ENCODE results near the gene ADIRF.

Gene ADIRF

GRCh38 chr10:86962136-86962980 lies 5.9 kb upstream of the ADIRF start:
- Histone ChIP-seq H3K4me1 (ENCODE audit: control insufficient read depth, low read length) (peaks cover 3% of the 10 kb centered on the region; the same call in 1 of the 2 replicates), H3K27ac (ENCODE audit: low read depth, low read length) (no peak overlapping the region), H4K20me1 (ENCODE audit: control insufficient read depth, insufficient read depth, low read depth, low read length) (no peaks in the 10 kb centered on the region)

GRCh38 chr10:86962981-86963310 lies 5.3 kb upstream of the ADIRF start:
- no peaks in the 10 kb centered on the region for H4K20me1 ChIP-seq (ENCODE audit: control insufficient read depth, insufficient read depth, low read depth, low read length)
- no peaks in the 10 kb centered on the region for H3K9me2 ChIP-seq (replicated peaks; ENCODE audit: control insufficient read depth, low read length)
- H3K4me1 ChIP-seq (ENCODE audit: control insufficient read depth, low read length), result peaks cover 3% of the 10 kb centered on the region; the same call in 1 of the 2 replicates
- no peak overlapping the region for H3K4me3 ChIP-seq (ENCODE audit: low read length)
- no peak overlapping the region for H3K4me2 ChIP-seq (ENCODE audit: low read length)
- H3K27ac ChIP-seq (ENCODE audit: low read depth, low read length), result no peak overlapping the region
- no peaks in the 10 kb centered on the region for H3K27me3 ChIP-seq (ENCODE audit: control insufficient read depth, low read length)
- H3K36me3 ChIP-seq (ENCODE audit: control insufficient read depth, low read length), result no peaks in the 10 kb centered on the region
- H3F3A ChIP-seq (ENCODE audit: control insufficient read depth, insufficient read depth), result no peaks in the 10 kb centered on the region
- H3K9me3 ChIP-seq (ENCODE audit: control insufficient read depth, insufficient read depth, low read length), result no peaks in the 10 kb centered on the region
- H3K79me2 ChIP-seq (ENCODE audit: control insufficient read depth, low read length), result no peaks in the 10 kb centered on the region
- TF ChIP-seq CTCF (IDR thresholded peaks at IDR 0.05; ENCODE audit: low read depth, low read length, poor library complexity, severe bottlenecking) (no peak), EZH2phosphoT487 (IDR thresholded peaks at IDR 0.05; ENCODE audit: borderline replicate concordance, low read length) (no peak)

More at GRCh38 chr10:86962136-86962980, 5.9 kb upstream of the ADIRF start:
- Histone ChIP-seq H3K9me3 (ENCODE audit: control insufficient read depth, insufficient read depth, low read length) (no peaks in the 10 kb centered on the region), H3K4me3 (ENCODE audit: low read length) (no peak overlapping the region), H3K79me2 (ENCODE audit: control insufficient read depth, low read length) (no peaks in the 10 kb centered on the region), H3K4me2 (ENCODE audit: low read length) (no peak overlapping the region), H3K36me3 (ENCODE audit: control insufficient read depth, low read length) (no peaks in the 10 kb centered on the region), H3F3A (ENCODE audit: control insufficient read depth, insufficient read depth) (no peaks in the 10 kb centered on the region), H3K9me2 (replicated peaks; ENCODE audit: control insufficient read depth, low read length) (no peaks in the 10 kb centered on the region), H3K27me3 (ENCODE audit: control insufficient read depth, low read length) (no peaks in the 10 kb centered on the region)
- no peak for TF ChIP-seq EZH2phosphoT487 (IDR thresholded peaks at IDR 0.05; ENCODE audit: borderline replicate concordance, low read length)
- no peak for TF ChIP-seq CTCF (IDR thresholded peaks at IDR 0.05; ENCODE audit: low read depth, low read length, poor library complexity, severe bottlenecking)

GRCh38 chr10:86963341-86963919 lies 4.9 kb upstream of the ADIRF start:
- Histone ChIP-seq H3K4me3 (ENCODE audit: low read length) (no peak overlapping the region), H3K36me3 (ENCODE audit: control insufficient read depth, low read length) (no peaks in the 10 kb centered on the region), H3K9me2 (replicated peaks; ENCODE audit: control insufficient read depth, low read length) (no peaks in the 10 kb centered on the region), H3K4me2 (ENCODE audit: low read length) (no peak overlapping the region), H3F3A (ENCODE audit: control insufficient read depth, insufficient read depth) (no peaks in the 10 kb centered on the region), H4K20me1 (ENCODE audit: control insufficient read depth, insufficient read depth, low read depth, low read length) (no peaks in the 10 kb centered on the region), H3K9me3 (ENCODE audit: control insufficient read depth, insufficient read depth, low read length) (no peaks in the 10 kb centered on the region), H3K4me1 (ENCODE audit: control insufficient read depth, low read length) (peaks cover 3% of the 10 kb centered on the region; the same call in 1 of the 2 replicates), H3K79me2 (ENCODE audit: control insufficient read depth, low read length) (no peaks in the 10 kb centered on the region), H3K27me3 (ENCODE audit: control insufficient read depth, low read length) (no peaks in the 10 kb centered on the region), H3K27ac (ENCODE audit: low read depth, low read length) (no peak overlapping the region)
- TF ChIP-seq EZH2phosphoT487 (IDR thresholded peaks at IDR 0.05; ENCODE audit: borderline replicate concordance, low read length), result no peak
- TF ChIP-seq CTCF (IDR thresholded peaks at IDR 0.05; ENCODE audit: low read depth, low read length, poor library complexity, severe bottlenecking), result no peak
